Activated CD8-positive, alpha-beta memory T cell treated with anti-CD3 and anti-CD28 coated beads for 4 hours (primary cell): ENCODE data around the gene NPAS2.

ENCODE experiments used
- DNase-seq, 2 donors: peaks; one replicate each; pipeline ENCODE4 v3.0.0-alpha.2; 2020; ENCODE audit warnings: low read depth in 2 of 2

The NPAS2 gene

DNA sequence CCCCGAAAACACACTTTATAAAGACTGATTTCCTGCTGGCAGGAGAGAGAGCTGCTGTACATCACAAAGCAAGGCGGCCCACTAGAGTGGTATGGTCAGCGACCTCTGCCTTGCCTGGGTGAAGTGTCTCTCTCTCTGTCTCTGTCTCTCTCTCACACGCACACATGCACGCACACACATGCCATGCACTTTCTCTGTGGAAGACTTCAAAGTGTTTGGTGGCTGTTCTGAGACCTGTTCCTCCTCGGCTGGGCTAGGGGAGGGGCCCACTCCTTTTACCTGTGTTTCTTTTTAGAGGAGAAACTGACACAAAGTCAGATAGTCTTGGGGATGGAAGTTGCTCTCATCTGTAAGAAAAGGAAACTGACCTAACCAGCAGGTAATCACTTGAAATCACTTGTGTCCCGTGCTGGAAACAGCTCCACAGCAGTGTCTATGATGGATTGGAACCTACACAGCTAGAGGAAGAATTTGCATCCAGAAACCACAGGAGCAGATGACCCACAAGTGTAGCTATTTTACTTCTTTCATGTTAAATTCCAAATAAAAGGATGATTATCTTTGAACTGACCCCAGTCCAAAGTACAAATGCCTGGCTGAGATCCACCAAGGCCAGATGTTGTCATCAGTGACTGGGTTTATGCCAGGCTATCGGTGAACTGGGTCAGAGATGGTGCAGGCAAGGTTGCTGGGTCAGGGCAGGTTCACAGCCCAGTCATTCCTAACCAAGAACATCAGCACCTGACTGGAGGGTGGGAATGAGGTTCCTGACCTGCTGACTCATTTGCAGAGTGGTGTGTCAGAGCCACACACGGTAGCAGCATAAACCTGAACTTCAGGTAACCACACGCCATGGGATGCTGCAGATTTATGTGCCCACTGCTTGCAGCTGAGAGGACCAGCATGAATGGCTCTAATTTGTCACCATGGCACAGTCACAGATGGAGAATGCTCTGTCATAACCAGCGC lies 63.0 kb downstream of the NPAS2 start:
- DNase-seq: no peak

DNA sequence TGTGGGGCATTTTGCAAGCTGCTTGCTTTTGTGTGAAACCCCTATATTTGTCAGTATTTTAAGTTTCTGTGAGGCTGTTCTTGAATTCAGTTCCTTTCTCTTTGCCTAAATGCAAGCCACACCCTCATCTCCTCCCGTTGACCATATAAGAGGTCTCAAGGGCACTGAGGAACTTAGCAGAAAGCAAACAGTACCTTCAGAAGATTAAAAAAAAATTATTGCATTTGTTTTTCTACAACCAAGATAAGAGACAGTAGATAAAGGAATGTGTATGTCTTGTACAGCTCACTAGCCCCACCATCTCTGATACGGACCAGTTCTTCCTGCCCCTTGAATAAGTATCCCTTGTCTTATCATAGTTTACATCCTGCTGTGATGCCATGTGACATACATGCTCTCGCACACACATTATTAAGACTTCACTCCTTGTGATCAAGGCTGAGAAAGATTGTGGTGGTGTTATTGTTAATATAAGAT lies 64.2 kb downstream of the NPAS2 start:
- DNase-seq: no peak

DNA sequence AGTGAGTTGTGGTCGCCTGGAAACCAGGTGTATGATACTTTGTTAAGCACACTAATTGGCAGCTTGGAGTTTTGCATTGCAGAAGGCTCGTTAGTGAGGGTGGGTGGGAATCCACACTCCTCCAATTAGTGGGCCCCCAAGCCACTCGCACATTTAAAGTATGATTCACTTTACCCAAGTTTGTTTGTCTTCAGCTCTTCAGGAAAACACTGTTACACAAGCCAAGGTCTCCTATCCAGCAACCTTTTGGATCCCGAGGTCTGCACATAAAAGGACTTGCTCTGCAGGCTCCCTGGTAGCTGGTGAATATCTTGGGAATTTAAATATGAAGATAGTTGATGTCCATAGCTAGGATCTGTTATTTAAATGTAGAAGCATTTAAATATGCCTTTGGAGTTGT lies 66.1 kb downstream of the NPAS2 start:
- no peak for DNase-seq

DNA sequence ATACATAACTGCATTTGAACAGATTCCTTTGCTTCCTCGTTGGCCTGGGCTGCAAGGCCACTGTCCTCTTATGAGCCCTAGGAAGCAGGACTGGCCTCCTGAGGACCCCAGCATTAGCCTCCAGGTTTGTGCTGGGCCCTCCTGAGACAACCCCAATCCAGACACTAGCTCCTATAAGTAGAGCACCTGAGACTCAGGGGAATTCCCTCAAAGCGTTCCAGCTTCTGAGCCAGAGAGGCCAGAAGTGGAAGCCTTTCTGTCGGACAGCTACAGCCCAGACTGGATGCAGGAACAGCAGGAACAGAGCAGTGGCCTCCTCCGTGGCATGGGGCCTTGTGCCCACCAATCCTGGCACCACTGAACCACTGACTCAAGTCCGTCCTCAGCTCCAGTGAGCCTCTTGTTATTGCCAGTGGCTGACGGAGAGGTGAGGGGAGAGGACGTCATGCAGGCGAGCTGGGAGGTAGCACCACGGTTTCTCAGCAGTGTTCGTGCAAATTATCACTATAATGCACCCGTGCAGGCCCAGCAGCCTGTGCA lies 67.2 kb downstream of the NPAS2 start:
- no peak for DNase-seq

DNA sequence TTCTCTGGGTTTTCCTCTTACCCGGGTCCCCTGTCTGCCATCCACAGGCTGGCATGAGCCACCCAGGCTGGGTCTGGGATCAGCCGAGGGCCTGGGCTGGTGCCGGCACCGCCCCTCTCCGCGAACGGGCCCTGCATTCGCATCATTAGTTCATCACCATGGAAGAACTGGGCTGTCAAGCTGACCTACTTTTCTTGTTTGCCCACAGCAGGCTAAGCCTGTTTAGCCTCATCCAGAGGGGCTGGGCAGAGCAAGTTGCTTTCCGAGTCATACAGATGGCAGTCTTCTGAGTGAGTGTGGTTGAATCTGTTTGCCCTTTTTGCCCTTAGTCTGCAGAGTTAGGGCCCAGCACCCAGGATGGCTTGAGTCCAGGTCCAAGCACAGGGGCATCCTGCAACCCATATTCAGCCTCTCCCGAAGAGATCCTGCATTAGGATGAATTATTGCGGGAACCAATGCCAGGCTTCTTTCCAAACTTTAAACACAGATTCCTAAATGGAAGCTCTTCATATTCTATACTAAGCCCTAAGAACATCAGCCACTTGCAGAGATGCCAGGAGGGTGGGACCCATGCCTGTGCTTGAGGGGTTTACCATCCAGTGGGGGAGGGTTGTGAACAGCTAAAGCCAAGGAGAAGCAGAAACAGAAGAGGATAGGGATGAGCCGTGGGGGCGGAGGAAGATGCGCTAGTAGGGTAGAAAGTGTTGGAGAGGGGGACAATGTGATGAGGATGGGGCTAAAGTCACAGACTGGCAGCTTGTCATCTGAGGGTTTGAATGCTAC lies 68.0 kb downstream of the NPAS2 start:
- DNase-seq: no peak

DNA sequence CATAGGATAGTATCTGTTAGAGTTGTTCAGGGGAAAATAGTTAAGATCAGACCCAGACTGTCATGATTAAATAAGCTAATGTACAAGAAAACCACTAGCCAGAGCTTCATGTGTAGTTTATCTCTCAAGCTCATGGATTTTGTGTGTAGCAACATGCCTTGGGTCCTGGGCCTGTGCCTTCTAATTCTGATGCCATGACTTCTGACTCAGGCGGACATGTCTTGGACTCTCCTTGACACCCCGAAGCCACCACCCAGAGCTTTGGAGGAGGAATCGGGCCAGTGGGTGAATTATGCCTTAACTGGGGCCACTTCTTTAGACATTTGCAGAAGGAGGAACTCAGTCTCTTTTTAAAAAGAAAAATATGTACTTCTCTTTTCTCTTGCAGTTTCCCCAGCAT lies 68.7 kb downstream of the NPAS2 start:
- DNase-seq: no peak

DNA sequence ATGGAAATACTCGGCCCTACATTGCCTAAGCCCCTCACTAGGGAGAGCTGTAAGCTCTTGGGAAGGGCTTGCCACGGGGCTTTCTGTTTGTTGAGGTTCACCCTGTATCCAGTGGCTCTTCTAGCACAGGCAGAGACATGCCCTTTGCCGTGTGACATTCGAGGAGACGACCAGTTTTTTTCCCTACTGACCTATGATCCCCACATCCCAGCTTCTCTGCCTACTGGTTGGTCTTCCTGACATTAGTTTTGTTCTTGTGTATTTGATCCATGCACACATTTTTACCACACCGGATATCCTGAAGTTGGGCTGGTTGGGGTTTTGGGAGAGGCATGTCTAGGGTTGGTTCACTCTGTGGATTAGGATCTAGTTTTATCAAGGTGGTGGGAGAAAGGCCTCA lies 69.3 kb downstream of the NPAS2 start:
- DNase-seq: no peak

DNA sequence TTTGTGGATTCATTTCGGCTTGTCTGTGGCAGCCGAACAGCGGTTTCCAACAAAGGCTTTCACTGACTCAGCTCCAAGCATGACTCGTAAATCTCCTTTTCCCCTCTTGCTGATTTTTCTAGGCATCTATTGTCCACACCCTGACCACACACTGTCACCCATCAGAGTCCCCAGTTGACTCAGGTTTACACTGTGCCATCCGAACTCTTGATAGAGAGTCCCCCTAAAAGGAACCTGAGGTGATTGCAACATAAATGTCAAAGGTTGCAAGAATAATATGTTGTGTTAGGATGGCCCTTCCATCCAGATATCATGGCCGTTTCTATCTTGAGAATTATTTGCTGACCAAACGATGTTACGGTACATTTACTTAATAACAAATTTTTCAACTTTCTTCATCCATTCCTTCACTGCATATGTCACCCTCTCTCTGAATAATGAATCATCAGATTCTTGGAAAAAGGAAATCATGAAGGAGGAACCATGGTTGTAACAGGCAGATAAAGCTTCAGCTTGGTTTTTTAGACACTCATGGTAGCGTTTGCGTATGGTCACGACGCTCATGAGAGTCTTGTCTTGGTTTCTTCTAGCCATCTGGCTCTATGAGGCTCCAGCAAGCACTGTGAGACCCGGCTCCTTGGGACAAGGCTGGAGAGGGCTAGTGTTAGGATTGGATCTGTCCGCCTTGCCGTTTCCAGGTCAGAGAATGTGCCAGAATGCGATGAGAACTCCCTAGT lies 72.1 kb downstream of the NPAS2 start:
- no peak for DNase-seq

DNA sequence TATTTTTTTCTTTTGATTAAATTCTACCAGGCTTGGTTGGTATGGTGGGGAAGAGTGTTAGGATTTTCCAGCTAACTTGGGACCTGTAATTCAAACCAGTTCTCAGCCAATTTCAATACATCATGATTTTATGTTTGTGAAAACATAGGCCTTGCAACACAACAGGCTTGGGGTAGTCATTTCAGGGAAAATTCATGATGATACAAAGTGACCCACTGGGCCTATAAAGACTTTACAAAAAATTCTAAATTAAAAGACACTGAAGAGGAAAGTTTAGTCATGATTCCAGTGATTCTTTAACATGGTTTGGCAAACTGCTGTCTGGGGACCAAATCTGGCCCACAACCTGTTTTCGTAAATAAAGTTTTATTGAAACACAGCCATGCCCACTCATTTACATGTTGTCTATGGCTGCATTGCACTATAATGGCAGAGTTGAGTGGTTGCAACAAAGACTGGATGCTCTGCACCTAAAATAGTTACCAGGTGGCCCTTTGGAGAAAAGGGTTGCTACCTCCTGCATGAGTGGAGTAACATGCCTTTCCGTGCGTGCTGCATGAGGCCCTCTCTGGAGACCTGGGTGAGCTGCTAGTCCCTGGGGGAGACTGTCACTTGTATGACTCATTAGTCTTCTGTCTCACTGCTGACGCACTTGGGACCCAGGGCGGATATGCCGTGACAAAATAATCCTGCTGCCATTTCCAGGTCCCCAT lies 73.6 kb downstream of the NPAS2 start:
- DNase-seq: no peak

DNA sequence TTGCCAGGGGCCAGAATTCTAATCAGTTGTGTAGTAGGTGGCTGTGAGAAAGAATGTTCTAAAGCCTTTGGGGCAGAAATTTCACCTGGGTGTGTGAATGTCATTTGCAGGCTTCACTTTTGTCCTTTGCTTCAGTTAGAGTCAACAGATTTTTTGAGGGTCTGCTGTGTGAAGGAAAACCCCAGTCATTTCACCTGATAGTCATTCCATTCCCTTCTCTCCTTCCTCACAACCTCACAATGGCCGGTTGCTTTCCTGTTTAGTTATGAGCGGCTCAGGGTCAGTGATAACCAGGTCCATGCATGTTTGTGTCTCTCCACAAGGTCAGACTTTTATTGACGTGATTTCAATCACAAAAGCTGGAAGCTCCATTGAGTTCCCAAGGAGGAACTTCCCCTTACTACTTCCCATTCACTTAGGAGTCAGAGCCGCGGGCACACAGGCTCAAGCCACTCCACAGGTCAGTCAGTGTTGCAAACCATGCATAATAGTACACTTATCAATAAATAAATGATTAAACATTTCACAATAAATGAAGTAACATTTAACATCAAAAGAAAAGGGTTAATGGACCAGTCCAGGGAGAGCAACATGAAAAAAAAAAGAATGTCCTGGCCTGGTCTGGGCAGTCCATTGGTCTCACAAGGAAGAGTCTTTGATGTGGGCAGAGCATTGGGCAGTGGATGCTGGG lies 74.3 kb downstream of the NPAS2 start:
- no peak for DNase-seq

DNA sequence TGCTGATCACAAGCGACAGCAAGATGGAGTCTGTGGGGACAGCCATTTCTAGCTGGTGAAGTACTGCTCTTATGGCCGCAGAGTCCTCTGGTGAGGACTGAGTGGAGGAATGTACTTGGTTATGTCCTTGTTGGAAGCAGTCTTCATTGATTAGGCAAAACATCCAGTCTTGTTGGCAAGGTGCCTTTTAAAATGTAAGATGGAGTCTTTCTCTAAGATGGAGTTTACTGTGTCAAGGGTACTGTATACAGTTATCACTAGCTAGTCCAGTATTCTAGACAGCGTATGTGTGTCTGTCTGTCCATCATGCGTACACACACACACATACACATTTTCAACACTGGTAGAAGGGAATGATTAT lies 74.8 kb downstream of the NPAS2 start:
- no peak for DNase-seq

DNA sequence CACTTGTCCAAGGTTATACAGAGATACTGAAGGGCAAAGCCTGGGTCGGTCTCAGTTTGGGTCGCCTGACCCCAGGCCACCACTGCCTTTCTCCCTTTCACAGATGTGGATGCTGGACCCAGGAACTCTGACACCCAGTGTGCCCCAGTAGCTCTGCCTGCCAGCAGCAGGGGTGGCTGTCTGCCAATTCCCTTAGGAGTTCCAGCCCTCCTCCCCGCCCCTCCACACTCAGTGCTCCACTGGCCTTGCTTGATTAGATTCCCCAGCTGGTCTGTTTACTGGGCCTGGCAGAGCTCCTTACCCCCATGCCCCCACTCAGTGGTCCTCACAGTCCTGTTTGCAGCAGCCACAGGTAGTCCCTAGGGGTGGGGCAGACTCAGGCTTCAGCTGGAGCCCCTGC lies 75.5 kb downstream of the NPAS2 start:
- no peak for DNase-seq

DNA sequence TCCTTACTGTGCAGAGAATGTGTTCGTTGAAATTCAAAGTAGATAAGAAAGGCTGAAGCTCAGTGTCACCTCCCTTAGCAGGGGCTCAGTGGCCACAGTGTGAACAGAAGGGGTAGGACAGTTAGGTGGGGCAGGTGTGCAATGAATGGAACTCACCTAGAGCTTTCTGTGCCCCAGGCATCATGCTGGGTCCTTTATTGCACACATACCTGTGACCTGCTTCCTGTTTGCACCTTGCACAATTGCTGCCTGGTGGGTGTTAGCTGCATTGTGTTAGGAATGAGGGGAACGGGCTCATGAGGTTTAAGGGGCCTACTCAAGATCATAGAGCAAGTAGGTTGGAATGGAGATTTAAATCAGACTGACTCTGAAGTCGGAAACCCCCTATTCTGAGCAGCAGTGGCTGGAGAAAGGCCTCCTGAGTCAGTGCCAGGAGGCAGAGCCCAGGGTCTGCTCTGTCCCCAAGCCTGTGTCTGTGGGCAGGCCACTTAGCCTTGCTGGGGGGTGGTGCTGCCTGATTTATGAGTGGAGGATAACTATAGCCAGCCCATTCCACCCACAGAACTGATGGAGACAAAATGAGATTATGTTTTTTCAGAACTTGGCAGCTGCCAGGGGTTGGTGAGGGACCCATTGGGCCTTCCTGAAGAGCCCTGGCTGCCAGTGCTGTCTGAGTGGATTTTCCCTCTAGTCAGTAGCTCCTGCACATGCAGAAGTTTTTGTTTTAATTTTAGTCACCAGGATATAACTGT lies 76.2 kb downstream of the NPAS2 start:
- DNase-seq: no peak

DNA sequence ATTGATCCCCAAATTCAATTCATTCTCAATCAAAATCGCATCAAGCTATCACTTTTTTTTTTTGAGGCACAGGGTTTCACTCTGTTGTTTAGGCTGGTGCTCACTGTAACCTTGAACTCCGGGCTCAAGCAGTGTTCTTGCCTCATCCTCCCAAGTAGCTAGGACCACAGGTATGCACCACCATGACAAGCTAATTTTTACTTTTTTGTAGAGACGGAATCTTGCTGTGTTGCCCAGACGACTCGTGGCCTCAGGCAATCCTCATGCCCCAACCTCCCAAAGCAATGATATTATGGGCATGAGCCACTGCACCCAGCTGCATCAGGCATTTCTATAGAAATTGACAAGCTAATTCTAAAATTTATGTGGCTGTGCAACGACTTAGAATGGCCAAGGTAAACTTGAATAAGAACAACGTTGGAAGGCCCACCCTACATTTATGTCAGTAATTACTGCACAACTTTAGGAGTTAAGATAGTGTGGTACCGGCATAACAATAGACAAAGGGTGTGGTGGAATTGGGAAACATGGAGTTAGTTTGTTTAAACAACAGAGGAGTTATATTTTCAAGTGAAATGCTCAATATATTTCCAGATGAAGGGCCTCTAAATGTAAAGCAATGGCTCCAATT lies 78.2 kb downstream of the NPAS2 start:
- DNase-seq: no peak

DNA sequence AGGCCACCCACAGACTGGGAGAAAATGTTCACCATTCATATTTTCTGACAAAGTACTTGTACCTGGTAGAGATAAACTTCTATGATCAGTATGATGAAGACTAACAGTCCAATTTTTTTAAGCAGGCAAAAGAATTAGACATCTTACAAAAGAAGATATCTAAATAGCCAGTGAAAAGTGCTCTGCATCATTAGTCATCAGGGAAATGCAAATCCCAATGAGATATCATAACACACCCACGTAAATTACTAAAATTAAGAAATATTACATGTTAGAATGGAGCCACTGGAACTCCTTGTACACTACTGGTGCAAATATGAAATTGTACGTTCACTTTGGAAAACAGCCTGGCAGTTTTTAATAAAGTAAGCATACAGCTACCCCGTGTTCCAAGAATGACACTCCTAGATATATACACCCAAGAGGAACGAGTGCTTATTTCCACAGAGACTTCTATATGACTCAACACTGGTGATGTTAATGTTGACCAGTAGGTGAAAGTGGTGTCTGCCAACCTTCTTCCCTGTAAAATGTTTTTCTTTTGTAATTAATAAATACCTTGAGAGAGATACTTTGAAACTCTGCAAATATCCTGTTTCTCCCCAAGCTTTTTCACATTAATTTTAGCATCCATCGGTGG lies 80.3 kb downstream of the NPAS2 start:
- no peak for DNase-seq

DNA sequence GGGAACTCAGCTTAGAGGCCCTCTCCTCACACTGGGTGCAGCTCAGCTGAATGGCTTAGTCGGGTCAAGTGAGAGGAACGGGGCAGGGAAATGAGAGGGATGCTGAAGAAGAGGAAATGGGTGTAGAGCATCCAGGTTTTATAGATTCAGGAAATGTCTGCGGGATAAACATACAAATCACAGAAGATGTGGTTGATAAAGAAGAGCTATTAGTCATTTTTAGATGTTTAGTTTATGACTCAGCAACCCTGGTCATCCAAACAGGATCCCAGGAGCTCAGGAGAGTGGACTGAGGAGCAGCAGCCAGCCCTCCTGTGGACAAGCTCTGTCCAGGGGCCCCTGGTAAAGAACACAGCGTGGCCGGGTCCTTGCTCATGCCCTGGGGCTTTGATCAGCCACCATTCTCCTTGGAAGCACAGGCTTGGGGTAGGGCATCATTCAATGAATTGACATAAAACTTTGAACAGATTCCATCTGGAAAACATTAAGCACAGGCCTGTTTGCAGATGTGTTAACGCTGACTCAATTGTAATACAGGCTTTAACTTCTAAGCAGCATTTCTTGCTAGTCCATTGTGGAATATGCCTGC lies 83.0 kb downstream of the NPAS2 start:
- no peak for DNase-seq

DNA sequence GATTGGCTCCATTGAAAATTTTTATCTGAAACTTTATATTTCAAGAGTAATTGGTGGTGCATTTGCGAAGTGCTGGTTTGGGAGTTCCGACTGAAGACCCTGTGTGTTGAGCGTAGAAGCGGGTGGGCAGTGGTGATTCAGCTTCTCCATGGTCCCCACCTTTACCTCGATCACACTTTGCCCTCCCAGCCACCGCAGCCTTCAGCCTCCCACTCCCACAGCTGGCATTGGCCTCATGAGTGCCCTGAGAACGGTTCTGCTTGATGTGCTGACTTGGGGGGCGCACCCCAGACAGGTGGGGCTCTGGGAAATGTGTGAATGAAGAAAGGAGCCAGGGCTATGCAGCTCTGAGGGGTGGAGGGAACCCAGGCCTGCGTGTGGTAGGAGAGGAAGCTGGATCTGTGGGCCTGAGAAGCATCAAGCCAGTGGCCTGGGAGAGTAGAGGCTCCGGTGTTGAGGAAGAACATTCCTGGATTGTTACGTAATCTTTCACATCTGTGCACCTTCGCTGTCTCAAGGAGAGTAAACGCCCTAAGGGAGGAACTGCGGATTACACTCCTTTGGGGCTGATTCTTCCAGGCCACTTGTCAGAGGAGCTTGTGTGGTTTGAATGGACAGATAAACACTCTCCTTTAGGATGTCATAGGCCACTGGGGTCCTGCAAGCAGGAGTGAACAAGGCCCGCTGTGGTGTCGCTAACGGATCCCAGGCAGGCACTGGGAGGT lies 83.8 kb downstream of the NPAS2 start:
- DNase-seq: no peak
